NCI-H510A (cell line): ENCODE data around the gene CAPN9.
"Not testable (repeated sequence)": the region's sequence is repeated elsewhere in the genome, so short reads cannot be mapped to it uniquely, and the experiment has no call there.

Experiments
- DNase-seq: peaks from one replicate; lab custom pipeline; 2025; lab: John Stamatoyannopoulos, UW

The CAPN9 gene

DNA sequence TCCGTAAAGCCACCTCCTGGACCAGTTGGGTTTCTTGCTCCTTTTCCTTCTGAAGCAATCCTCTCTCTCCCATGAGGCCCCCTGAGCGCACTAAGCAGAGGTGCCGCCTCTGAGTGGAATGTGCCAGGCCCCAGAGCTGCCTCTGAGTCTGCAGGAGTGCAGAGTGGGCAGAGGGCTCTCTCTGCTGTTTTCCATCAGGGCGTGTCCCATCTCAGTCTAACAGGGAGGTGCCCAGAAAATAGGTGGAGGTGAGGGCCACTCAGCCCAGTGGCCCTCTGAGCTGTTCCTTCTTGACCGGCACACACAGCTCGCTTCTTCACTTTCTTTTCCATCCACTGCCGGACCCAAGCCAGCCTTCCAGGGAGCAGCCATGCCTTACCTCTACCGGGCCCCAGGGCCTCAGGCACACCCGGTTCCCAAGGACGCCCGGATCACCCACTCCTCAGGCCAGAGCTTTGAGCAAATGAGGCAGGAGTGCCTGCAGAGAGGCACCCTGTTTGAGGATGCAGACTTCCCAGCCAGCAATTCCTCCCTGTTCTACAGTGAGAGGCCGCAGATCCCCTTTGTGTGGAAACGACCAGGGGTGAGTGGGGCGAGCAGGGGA, at the start of gene CAPN9:
Gene CAPN9, plus strand, starts transcription at position 262 of the 604 bp plus-strand sequence. Its CDS starts 109 bp downstream, at position 371.
- no peak for DNase-seq

DNA sequence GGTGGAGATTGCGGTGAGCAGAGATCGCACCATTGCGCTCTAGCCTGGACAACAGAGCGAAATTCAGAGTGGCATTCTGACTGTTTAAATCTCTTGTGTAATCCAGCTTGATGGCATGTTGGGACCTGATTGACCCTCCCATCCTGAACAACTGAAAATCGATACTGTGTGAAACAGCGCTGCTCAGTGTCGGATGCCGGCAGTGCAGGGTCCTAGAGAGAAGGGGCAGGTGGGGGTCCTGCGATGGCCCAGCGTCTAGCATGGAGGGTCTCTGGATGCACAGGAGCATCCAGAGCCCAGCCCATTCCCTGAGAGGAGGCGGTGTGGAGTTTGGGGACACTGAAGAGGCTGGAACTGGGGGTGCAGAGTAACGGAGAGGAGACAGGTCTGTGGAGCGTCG, 49.1 kb upstream of the CAPN9 start:
- DNase-seq, result no peak

DNA sequence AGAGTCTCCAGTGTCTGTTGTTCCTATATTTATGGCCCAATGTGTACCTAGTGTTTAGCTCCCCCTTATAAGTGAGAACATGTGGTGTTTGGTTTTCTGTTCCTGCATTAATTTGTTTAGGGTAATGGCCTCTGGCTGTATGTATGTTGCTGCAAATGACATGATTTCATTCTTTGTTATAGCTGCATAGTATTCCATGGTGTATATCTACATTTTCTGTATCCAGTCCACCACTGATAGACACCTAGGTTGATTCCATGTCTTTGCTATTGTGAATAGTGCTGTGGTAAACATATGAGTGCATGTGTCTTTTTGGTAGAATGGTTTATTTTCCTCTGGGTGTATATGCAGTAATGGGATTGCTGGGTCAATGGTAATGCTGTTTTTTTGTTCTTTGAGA, 48.2 kb upstream of the CAPN9 start:
- not testable (repeated sequence) for DNase-seq

- DNase-seq, result no peak
These were observed 47.5 kb upstream of the CAPN9 start for GRCh38 chr1:230699716-230700115.

DNA sequence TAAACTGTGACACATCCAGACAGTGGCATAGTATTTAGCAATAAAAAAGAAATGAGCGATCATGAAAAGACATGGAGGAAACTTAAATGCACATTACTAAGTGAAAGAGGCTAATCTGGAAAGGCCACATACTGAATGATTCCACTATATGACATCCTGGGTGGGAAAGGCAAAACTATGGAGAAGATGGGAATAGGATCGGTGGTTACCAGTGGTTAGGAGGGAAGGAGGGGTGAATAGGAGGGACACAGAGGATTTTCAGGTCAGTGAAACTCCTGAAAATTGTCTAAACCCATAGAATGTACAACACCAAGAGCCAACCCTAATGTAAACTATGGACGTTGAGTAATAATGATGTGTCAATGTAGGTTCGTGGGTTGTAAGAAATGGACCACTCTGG, 47.1 kb upstream of the CAPN9 start:
- no peak for DNase-seq

GRCh38 chr1:230701434-230701833, 45.8 kb upstream of the CAPN9 start:
- DNase-seq, result no peak

DNA sequence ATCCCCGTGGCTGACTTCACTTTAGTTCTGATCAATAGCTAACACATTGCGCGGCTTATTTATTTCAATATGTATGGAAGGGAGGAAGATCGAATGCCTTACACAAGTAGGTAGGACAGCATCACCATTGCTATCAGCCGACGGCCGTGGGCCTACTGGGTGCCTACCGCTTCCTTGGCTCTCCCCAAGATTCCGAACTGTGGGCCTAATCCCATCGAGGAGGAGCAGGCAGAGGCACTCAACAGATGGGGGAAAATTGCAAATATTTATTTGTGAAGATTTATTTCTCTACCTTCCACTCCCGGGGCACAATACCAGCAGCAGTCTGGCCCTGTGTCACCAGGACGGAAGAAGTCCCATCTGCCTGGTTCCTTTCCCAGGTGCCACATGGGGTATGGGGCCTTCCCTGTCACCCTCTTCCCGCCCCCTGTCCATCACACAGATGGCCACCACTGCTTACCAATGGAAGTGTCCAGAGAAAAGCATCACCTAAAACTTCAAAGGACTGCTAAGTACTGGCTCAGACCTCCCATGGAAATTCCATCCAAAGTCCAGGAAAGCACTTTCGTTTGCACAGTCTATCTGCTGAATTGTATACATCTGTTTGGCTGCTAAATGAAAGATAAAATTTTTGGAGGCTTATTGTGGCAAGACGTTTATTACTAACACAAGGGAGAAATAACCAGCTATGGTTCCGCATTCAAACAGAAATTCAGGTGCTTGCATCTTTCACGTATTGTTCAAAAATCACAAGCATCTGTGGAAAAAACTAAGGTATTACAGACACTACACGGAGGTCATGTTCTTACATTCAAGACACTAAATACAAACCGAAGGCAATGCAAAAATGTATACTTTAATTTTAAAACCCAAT, 45.1 kb upstream of the CAPN9 start:
- DNase-seq, result no peak

DNA sequence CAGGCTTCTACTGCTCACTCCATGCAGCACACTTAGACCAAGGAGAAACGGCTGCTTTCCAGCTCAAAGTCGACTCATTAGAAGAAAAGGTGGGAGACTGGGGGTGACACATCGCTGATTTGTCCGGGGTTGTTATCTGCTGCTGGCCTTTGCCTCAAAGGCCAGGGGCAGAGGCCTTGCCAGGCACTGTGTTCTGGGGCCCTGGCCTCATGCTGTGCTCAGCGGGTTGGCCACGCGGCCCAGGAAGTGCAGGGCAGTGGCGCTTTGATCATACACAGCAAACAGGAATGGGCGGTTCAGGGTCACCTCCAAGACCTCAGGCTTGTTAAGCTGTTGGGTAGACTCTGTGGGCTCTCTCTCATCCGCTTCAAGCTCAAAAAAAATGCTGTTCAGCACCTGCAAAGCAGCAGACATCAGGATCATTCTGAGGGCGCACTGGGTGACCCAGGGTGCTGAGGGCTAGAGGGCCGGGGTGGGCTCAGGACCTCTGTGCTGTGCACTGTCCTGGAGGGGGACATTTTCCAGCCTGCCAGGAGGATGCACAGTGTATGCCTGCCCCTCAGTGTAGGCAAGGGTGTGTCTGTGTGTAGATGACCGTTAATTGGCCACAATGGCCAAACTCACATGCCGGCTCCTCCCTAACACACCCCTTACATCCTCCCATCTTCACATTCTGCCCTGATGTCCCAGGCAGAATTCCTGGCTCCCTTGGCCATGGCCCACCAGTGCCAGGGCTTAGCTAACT, 44.1 kb upstream of the CAPN9 start:
- peak; percentile 50 for DNase-seq

DNA sequence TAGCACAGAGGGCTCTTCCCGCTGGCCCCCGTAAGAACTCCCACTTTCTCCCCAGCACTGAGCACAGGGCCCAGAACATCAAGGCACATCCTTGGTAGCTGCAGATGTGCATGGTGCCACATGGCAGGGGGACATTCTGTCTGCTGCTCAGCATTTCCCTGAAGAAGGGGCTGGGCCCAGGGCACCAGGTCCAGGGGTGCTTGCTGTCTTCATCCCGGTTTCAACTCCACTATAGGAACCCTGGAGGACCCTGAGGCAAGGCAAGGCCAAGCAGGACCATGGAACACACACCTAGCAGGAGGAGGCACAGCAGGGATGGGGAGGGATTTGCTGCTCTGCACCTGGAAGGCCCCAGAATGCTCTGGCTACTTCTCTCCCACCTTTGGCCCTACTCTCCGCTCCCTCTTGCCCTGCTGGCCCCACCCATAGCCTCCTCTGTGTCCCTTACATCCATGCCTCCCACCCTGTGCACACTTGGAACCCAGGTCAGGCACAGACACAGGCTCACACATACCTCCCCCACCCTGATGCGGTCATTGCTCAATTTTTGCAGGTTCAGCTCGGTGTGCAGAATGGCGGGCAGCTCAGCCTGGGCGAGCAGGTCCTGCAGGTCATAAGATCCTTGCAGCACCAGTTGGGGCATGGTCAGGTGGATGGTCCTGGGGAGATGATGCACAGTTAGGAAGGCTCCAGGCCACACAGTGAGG, 43.4 kb upstream of the CAPN9 start:
- no peak for DNase-seq

- no peak for DNase-seq
These were observed 42.4 kb upstream of the CAPN9 start for GRCh38 chr1:230704830-230705229.

DNA sequence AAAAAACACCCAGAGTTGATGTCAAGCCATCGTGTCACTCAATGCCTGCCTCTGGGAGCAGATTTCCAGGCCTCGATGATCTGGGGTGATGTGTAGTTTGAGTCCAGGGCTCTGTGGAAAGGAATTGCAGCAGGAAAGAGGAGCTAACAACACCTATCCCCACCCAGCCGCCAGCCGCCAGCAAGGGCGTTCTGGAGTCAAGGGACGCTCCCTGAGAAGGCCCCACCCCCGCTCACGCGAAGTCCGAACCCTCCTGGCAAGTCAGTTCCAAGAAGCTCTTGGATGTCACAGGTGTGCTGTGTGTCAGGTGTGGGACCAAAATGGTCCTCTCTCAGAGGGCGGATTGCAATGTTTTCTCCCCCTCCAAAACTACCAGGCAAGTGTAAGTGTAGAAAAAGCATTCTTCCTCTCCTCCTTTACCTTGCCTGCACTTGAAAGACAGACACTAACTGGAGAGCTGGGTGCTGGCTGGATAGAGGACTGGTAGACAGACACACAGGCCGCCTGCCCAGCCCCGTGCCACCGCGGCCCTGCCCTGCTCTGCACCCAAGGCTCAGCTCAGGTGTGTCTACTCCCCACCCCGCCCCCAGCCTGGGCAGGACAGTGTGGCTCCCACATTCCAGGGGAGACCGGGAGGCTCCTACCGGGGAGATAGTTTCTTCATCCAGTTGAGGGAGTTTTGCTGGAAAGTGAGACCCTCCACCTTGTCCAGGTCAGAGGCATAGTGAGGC, 41.7 kb upstream of the CAPN9 start:
- DNase-seq, result no peak

DNA sequence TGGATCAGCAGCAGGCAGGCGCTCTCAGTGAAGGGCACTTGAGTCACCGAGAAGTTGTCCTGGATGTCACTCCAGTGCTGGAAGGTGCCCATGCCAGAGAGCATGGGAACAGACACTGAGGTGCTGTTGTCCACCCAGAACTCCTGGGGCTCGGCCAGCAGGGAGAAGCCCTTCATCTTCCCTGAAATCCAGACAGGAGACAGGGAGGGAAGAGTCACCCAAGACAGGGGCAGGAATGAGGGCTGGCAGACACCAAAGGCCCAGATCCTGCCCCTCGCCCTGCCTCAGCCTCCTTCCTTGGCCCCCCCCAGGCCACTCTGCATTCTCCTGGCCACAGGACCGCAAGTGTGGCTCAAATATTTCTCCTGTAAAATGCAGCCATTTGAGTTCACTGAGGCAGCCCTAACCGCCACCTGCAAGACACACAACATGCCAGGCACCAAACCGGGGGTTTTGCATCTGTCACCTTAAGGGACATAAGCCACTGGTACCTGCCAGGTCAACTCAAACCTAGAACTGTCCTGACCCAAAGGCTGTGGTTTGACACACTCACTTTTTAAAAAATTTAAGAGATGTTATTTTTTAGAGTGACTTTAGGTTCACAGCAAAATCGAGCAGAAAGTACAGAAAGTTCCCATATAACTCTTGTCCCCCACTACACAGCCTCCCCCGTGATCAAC, 41.0 kb upstream of the CAPN9 start:
- no peak for DNase-seq

DNA sequence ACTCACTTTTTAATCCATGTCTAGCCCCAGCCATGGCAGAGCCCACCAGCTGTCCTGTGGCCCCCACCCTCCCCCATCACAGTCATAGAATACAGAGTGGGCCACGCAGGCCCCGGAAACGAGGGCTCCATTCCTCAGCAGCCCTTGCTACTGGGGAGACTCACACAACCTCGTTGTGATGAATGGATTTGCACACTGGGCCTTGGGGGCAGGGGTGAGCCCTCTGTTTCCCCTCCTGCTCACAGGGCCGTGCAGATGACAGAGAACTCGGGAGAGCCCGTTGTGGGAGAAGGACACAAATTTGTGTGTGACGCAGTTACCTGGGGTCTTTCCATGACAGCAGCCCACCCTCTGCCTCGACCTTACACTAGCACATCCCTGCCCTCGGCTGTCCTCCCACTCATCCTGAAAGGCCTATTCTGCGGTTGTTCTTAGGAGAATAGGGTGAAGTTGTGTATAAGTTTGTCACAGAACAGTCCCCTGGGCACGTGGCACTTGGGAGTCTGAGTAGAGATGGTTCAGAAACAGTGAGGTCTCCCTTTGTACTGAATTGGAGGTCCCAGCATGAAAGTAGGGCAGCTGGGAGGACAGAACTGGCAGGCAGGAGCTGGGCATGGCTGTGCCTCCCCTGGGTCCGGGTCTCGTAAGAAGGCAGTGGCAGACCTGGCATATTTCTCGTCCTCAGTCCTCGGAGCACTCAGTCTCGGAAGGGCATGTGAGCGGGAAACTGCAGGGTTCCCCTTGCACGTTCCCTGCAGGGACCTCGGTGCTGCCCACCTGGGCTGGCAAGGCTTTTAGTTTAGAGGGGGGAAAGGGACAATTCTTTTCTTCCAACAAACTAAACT, 40.1 kb upstream of the CAPN9 start:
- no peak for DNase-seq

GRCh38 chr1:230707732-230708630, 39.2 kb upstream of the CAPN9 start:
- DNase-seq, result no peak

GRCh38 chr1:230708631-230709580, 38.3 kb upstream of the CAPN9 start:
- no peak for DNase-seq

DNA sequence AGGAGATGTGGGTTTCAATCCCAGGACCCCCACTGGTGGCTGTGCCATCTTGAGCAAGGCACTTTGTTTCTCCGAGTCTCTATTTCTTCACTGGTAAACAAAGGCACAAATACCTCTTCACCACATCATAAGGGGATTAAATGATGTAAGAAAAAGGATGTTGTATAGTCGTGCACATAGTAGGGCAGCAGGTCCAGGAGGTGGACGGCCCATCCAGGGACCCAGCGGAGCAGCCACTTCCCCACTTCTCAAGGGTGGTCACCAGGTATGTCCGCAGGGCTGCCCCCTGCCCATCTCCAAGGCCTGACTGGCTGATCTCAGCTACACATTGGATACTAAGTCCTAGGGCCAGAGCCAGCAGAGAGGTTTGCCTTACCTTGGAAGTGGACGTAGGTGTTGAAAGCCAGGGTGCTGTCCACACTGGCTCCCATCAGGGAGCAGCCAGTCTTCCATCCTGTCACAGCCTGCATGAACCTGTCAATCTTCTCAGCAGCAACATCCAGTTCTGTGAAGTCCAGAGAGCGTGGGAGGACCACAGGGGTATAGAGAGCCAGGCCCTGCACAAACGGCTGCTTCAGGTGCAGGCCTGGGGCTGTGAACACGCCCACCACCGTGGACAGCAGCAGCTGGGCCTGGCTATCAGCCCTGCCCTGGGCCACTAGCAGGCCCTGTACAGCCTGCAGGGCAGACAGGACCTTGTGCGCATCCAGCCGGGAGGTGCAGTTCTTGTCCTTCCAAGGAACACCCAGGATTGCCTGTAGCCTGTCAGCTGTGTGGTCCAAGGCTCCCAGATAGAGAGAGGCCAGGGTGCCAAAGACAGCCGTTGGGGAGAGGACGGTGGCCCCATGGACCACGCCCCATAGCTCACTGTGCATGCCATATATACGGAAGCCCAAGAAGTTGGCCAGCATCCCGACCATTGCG, 37.3 kb upstream of the CAPN9 start:
- no peak for DNase-seq

DNA sequence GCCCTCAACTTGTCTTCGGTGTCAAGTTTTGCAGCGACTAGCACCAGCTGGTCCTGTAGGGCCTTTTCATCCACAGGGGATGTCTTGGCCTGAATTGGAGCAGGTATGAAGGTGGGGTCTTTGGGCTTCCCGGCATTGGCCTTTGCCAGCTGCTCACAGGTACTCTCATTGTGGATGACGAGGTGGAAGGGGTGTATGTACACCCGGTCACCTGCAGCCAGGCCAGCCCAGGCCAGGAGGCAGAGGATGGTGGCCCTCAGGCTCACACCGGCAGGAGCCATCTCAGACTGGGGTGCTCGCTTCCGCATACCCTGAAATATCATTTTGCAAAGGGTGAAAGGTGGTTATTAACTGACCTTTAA, 36.7 kb upstream of the CAPN9 start:
- no peak for DNase-seq
